B cell (primary cell): ENCODE data around the gene OSER1.
A peak's percentile ranks its signal among the peaks of the same experiment; 100 is the strongest.
"Not testable (repeated sequence)": the region's sequence is repeated elsewhere in the genome, so short reads cannot be mapped to it uniquely, and the experiment has no call there.

Experiments
- EZH2 ChIP-seq: IDR thresholded peaks from 2 replicates; pipeline ENCODE4 v1.6.1; 2012; ENCODE audit warnings: borderline replicate concordance, low read depth, mild to moderate bottlenecking, moderate library complexity, low read length; ENCODE audit not compliant: insufficient read depth, poor library complexity, severe bottlenecking
- TF ChIP-seq, protein P1 (sequence below): fragments of 200-600 bp; IDR thresholded peaks from one replicate; pipeline ENCODE4 v1.8.0; 2022; ENCODE audit warnings: antibody characterized with exemption, mild to moderate bottlenecking

DNA sequence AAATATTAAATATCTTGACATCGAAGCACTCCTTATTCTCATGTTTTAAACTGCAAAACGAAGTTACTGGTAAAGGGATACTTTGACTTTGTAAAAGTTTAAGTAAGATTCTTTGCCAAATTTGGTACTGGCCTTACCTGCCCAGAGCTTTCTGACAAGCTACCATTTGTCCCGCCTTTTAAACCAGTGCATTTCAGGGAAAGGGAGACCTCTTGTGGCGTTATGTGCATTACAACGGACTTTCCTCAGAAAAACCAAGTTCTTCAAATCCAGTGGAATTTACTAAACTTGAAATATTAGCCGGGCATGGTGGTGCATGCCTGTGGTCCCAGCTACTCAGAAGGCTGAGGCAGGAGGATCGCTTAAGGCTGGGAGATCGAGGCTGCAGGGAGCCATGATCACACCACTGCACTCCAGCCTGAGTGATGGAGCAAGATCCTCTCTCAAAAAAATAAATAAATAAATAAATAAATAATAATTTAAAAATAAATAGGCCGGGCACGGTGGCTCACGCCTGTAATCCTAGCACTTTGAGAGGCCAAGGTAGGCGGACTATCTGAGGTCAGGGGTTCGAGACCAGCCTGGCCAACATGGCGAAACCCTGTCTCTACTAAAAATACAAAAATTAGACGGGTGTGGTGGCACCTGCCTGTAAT, 20.2 kb downstream of the OSER1 start:
- TF ChIP-seq, protein P1, sequence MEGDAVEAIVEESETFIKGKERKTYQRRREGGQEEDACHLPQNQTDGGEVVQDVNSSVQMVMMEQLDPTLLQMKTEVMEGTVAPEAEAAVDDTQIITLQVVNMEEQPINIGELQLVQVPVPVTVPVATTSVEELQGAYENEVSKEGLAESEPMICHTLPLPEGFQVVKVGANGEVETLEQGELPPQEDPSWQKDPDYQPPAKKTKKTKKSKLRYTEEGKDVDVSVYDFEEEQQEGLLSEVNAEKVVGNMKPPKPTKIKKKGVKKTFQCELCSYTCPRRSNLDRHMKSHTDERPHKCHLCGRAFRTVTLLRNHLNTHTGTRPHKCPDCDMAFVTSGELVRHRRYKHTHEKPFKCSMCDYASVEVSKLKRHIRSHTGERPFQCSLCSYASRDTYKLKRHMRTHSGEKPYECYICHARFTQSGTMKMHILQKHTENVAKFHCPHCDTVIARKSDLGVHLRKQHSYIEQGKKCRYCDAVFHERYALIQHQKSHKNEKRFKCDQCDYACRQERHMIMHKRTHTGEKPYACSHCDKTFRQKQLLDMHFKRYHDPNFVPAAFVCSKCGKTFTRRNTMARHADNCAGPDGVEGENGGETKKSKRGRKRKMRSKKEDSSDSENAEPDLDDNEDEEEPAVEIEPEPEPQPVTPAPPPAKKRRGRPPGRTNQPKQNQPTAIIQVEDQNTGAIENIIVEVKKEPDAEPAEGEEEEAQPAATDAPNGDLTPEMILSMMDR = peak; percentile 83
- TF ChIP-seq EZH2 = not testable (repeated sequence)
